Fibroblast of the aortic adventitia (primary cell): ENCODE results near the gene THUMPD3. TPM values are rescaled to one million over a fixed set of nuclear protein-coding genes. Genes with fewer than 3 reads are reported as not detected.

ENCODE experiments used
- DNase-seq: peaks from one replicate; pipeline ENCODE4 v3.0.0-alpha.2; 2010; ENCODE audit warnings: low read depth
- H3K4me3 ChIP-seq: 2 replicates; pipeline ENCODE4 v1.5.1; 2011; ENCODE audit warnings: low read depth, mild to moderate bottlenecking, control low read depth, low read length, moderate library complexity
- total RNA-seq: library from RNA; depleted of rRNA; stranded (reverse); fragments of >200 nt; gene quantifications from 2 replicates; pipeline ENCODE4 v1.2.3, GENCODE V29; 2012; ENCODE audit warnings: low replicate concordance
- TF ChIP-seq, protein P1 (sequence below): IDR thresholded peaks from 2 replicates; pipeline ENCODE4 v1.5.1; 2011; ENCODE audit warnings: mild to moderate bottlenecking, low read length, control low read depth, inconsistent platforms; ENCODE audit not compliant: insufficient read depth

Gene THUMPD3
- total RNA-seq, 1 donor = 48.3 TPM

DNA sequence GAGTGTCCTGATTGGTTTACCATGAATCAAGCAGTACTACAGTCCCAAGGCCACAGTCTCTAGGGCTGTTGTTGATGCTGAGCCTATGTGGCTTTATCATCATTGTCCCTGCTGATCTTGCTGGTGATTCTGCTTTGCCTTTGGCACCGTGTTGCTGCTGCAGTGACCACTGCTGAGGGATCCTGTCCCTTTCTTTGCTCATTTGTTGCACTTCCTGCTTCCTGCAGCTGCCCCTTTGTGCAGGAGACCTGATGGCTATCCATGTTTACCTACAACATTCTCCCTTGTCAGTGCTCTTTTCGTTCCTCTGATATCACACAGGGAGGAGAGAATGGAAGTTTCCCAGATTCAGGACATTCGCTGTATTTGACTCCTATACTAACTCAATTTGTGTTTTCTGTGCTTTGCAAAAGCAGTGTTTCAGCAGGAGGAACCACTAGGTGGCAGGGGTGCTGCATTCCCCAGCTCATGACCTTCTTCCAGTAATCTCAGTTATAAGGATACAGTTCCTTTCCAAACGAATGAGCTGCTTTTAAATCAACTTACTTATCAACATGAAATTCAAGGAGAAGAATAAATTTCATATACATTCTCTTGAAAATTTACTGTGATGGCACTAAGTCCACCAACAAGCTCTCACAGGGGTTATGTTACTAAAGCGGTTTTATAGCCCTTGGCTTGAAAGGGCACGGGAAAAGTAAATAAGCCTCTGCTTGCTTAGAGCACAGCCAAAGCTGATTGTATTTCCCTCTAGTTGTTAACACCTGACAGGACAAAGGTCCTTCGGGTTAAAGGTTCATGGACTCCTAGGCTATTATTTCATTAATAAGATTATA, 9.7 kb upstream of the THUMPD3 start:
- peak; percentile 82 for DNase-seq
- TF ChIP-seq, protein P1, sequence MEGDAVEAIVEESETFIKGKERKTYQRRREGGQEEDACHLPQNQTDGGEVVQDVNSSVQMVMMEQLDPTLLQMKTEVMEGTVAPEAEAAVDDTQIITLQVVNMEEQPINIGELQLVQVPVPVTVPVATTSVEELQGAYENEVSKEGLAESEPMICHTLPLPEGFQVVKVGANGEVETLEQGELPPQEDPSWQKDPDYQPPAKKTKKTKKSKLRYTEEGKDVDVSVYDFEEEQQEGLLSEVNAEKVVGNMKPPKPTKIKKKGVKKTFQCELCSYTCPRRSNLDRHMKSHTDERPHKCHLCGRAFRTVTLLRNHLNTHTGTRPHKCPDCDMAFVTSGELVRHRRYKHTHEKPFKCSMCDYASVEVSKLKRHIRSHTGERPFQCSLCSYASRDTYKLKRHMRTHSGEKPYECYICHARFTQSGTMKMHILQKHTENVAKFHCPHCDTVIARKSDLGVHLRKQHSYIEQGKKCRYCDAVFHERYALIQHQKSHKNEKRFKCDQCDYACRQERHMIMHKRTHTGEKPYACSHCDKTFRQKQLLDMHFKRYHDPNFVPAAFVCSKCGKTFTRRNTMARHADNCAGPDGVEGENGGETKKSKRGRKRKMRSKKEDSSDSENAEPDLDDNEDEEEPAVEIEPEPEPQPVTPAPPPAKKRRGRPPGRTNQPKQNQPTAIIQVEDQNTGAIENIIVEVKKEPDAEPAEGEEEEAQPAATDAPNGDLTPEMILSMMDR = peak; percentile 95
- no peak overlapping the region for H3K4me3 ChIP-seq

DNA sequence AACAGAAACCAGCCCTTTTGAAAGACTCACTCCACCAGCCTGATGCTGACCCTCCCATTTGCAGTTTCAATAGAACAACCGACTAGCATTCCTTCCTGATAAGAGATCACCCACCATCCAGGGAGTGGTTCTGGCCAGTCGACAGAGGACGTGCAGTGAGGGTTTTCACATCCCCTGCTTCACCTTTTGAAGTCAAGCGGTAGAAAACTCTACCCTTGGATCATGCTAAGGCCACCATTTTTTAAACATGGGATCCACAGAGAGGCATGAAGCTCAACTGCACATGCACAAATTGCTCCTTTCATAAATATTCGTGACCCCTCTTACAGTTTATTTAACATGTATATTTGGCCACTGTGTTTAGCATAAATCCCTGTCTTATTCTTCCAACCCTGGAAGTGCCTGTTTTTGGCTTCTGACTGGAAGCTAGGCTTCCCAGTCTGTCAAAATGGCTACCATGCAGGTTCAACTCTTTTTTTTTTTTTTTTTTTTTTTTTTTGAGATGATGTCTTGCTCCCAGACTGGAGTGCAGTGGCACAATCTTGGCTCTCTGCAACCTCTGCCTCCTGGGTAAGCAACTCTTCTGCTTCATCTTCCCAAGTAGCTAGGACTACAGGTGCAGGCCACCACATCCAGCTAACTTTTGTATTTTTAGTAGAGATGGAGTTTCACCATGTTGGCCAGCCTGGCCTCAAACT, 1.0 kb upstream of the THUMPD3 start:
- peak overlapping the region; percentile 71 for H3K4me3 ChIP-seq
- TF ChIP-seq, protein P1 = no peak

DNA sequence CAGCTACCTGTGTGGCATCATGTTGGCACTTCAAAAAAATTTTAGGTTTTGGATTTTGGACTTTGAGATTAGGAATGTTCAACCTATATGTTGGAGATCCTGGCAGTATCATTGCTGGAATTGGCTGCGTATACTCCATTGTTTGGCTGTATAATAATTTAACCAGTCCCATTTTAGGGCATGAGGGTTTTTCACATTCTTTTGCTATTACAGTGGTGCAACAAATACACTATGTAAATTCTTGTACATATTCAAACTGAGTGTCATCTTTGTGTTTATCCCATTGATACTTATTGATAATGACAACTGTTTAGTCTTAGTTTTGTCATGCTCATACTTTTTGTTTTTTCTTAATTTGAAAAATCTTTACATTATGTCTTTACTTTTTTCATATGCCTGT, 6.7 kb downstream of the THUMPD3 start:
- H3K4me3 ChIP-seq = no peak overlapping the region
- TF ChIP-seq, protein P1 = no peak
- DNase-seq = no peak

More for the DNA sequence above, 1.0 kb upstream of the THUMPD3 start:
- no peak for DNase-seq

DNA sequence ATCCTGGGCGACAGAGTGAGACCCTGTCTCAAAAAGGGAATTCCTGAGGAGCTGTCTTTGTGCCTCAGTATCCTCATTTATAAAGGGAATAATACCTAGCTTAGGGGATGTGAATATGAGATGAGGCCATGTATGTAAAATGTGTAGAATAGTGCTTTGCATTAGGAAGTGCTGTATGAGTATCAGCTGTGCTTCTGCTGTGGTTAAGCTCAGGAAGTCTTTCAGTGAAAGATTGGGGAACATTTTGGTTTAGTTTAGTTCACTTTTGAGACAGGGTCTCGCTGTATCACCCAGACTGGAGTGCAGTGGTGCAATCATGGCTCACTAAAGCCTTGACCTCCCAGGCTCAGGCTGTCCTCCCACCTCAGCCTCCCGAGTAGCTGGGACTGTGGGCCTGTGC, 10.6 kb downstream of the THUMPD3 start:
- no peak overlapping the region for H3K4me3 ChIP-seq
- no peak for DNase-seq
- TF ChIP-seq, protein P1 = no peak

DNA sequence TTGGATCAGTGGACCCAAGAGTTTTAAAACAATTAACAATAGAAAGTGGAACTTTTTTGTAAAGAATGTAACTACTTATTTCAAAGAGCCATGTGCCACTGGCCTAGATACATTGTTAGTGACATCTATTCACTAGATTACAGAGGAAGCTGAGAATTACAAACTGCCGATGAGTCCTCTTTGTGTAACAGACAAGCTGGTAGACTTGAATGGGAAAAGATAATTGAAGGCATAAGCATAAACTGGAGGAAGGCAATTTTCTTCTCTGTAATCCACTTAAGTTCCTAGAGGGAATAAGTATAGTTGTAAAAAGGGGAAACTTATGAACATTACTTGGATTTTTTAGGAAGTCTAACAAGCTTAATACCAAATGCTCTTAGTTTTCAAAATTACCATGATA, 15.1 kb downstream of the THUMPD3 start:
- no peak for DNase-seq
- H3K4me3 ChIP-seq = no peak overlapping the region
- TF ChIP-seq, protein P1 = no peak

DNA sequence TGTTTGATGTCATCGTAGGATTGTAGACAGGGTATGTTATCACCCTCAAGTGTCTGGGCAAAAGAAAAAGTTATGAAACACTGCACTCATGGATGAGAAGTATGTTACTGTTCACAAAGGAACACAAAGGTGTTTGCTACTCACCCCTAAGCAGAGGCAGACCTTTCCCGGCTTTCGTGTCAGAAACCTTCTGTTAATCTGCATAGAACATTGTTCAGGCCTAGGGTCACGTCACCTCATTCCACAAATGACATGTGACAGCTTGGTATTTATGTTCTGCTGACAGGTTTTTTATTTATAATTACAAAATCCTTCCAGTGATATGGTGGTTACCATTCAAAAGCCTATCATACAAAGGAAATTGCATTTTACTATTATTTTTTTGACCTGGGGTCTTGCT, 16.5 kb downstream of the THUMPD3 start:
- DNase-seq = no peak
- TF ChIP-seq, protein P1 = no peak
- H3K4me3 ChIP-seq = no peak overlapping the region
